Spinal cord (tissue), 10 donors: ENCODE data around the gene IGSF9B. TPM values are rescaled to one million over a fixed set of nuclear protein-coding genes. Genes with fewer than 3 reads are reported as not detected.

Experiments
- DNase-seq, 6 donors: peaks; one replicate each; pipeline versions ENCODE4 v3.0.0 to v3.0.0-alpha.2; 2013 to 2015; ENCODE audit warnings: low spot score in 6 of 6, low read depth in 4 of 6
- H3K27ac ChIP-seq: one replicate; pipeline ENCODE4 v1.5.1; 2013; ENCODE audit warnings: low read depth, low read length, control low read depth
- H3K27me3 ChIP-seq: one replicate; pipeline ENCODE4 v1.6.1; 2013; ENCODE audit warnings: low read length; ENCODE audit not compliant: control insufficient read depth, insufficient read depth
- H3K36me3 ChIP-seq: one replicate; pipeline ENCODE4 v1.6.1; 2013; ENCODE audit warnings: low read length; ENCODE audit not compliant: control insufficient read depth, insufficient read depth
- H3K4me1 ChIP-seq: one replicate; pipeline ENCODE4 v1.6.1; 2013; ENCODE audit warnings: low read length; ENCODE audit not compliant: control insufficient read depth, insufficient read depth
- H3K4me3 ChIP-seq: one replicate; pipeline ENCODE4 v1.5.1; 2013; ENCODE audit warnings: low read depth, low read length, control low read depth
- H3K9me3 ChIP-seq: one replicate; pipeline ENCODE4 v1.6.1; 2013; ENCODE audit warnings: low read length; ENCODE audit not compliant: control insufficient read depth, insufficient read depth
- WGBS: methylation state at CpG from one replicate; pipeline ENCODE4 v1.1.5; 2013; ENCODE audit warnings: missing lambda C conversion rate; ENCODE audit not compliant: insufficient coverage; 5-methylcytosine and 5-hydroxymethylcytosine counted together
- polyA plus RNA-seq, 2 donors: library from polyadenylated mRNA; unstranded; fragments of 120-200 nt; gene quantifications; one replicate each; pipeline ENCODE4 v1.2.1, GENCODE V29; 2013; ENCODE audit not compliant: insufficient read length in 2 of 2
- total RNA-seq, 2 donors: library from RNA; depleted of rRNA in 1 of 2; stranded (reverse); fragments of 120-200 nt in 1 of 2; fragments of >200 nt in 1 of 2; gene quantifications; one replicate each; pipeline versions ENCODE4 v1.2.3 to v1.2.4, GENCODE V29; 2013 to 2014
- donor health status: healthy.

Gene IGSF9B
- total and polyA plus RNA-seq, 4 donors = 22.5 to 64.9 (median 40.7) TPM

- H3K27ac ChIP-seq = peak overlapping the region; percentile 69
Observed at GRCh38 chr11:133965031-133965601, 8.3 kb upstream of the IGSF9B start.

GRCh38 chr11:133964356-133964755 is 7.6 kb upstream of the IGSF9B start:
- Histone ChIP-seq H3K4me1 (peaks cover 57% of the 10 kb centered on the region), H3K27ac (peak overlapping the region; percentile 69), H3K36me3 (no peaks in the 10 kb centered on the region), H3K4me3 (no peak overlapping the region), H3K9me3 (no peaks in the 10 kb centered on the region), H3K27me3 (no peaks in the 10 kb centered on the region)
- no peak for DNase-seq
- WGBS = 79% methylated on average over 7 of the region's 7 CpGs

More at GRCh38 chr11:133965031-133965601, 8.3 kb upstream of the IGSF9B start:
- no peak overlapping the region for H3K4me3 ChIP-seq
- peak in 2 of 6 donors; percentile 79 to 84 for DNase-seq
- 39% methylated on average over 10 of the region's 10 CpGs for WGBS
- no peaks in the 10 kb centered on the region for H3K27me3 ChIP-seq
- H3K4me1 ChIP-seq = peaks cover 61% of the 10 kb centered on the region
- H3K9me3 ChIP-seq = no peaks in the 10 kb centered on the region
- H3K36me3 ChIP-seq = no peaks in the 10 kb centered on the region

DNA sequence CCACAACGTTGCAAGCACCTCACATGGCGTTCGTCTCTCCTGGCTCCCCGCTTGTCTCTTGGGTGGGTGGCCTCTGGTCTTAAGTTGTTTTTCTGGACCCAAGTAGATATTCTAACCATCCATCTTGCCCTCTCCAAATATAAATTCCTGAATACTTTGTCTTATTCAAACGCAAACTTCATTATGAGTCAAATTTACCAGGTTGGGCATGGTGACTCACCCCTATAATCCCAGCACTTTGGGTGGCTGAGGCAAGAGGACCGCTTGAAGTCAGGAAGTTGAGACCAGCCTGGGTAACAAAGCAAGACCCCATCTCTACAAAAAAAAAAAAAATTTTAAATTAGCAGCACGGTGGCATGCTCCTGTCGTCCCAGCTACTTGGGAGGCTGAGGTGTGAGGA is 5.1 kb upstream of the IGSF9B start:
- Histone ChIP-seq H3K9me3 (no peaks in the 10 kb centered on the region), H3K4me1 (peaks cover 48% of the 10 kb centered on the region)
- WGBS = 94% methylated on average over 3 of the region's 8 CpGs

GRCh38 chr11:133957900-133958299 is 1.1 kb upstream of the IGSF9B start:
- no peaks in the 10 kb centered on the region for H3K9me3 ChIP-seq
- peak overlapping the region; percentile 77 for H3K4me3 ChIP-seq
- H3K27me3 ChIP-seq = peaks cover 13% of the 10 kb centered on the region
- DNase-seq = peak in 1 of 6 donors; percentile 50
- H3K36me3 ChIP-seq = no peaks in the 10 kb centered on the region
- WGBS = 48% methylated on average over 2 of the region's 7 CpGs
- peak overlapping the region; percentile 80 for H3K27ac ChIP-seq
- H3K4me1 ChIP-seq = peaks cover 34% of the 10 kb centered on the region

More for the DNA sequence above, 5.1 kb upstream of the IGSF9B start:
- Histone ChIP-seq H3K36me3 (no peaks in the 10 kb centered on the region), H3K27me3 (peaks cover 2% of the 10 kb centered on the region), H3K4me3 (no peak overlapping the region), H3K27ac (no peak overlapping the region)
- DNase-seq = no peak

DNA sequence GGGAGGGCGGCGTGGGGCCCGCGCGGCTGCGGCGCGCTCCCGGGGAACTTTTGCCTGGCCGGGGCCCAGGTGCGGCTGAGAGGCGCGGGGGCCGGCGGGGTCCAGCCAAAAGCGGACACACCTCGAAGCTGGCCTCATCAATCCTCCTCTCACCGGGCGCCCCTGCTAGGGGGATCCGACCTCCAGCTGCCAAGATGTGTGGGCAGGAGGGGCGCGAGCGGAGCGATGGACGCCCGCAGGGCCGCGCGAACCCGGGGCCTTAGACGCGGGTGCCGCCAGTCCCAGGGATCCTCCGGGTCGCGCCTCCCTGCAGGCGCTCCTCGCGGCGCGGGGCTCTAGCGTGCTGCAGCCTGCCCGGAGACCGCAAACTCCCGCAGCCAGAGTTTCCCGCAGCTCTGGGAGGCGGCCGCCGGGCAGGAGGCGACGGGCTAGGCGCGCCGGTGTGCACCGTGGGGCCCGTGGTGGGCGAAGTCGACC is 785 bp downstream of the IGSF9B start:
- Histone ChIP-seq H3K27me3 (peaks cover 13% of the 10 kb centered on the region), H3K36me3 (peaks cover 7% of the 10 kb centered on the region), H3K27ac (peak overlapping the region; percentile 47), H3K9me3 (no peaks in the 10 kb centered on the region), H3K4me1 (peaks cover 53% of the 10 kb centered on the region), H3K4me3 (peak overlapping the region; percentile 44)
- WGBS = under 1% methylated on average over 58 of the region's 58 CpGs
- no peak for DNase-seq

- Histone ChIP-seq H3K27ac (peak overlapping the region; percentile 71), H3K36me3 (peaks cover 11% of the 10 kb centered on the region), H3K4me3 (peak overlapping the region; percentile 66), H3K27me3 (peaks cover 13% of the 10 kb centered on the region), H3K9me3 (no peaks in the 10 kb centered on the region), H3K4me1 (peaks cover 60% of the 10 kb centered on the region)
- WGBS = 2% methylated on average over 40 of the region's 49 CpGs
- peak in 2 of 6 donors; percentile 71 to 89 for DNase-seq
Observed at GRCh38 chr11:133955081-133955891, 1.5 kb downstream of the IGSF9B start.

DNA sequence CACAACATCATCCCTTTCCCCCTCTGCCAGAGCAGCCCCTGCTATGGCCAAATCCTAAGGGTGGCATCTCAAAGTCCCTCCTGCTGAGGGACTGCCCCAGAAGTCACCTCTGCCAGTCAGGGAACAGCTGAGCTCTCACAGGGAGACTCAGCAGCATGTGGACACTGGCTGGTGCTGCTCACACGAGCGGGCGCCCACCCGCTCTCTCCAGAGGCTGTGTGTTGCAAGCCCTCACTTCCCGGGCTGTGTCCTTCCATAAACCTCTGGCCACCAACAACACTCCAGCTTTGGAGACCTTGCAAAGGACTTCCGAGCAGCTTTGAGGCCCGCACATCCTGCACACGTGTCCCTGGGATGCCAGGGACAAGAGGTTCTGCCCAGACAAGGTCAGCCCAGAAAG is 2.8 kb downstream of the IGSF9B start:
- H3K4me3 ChIP-seq = no peak overlapping the region

DNA sequence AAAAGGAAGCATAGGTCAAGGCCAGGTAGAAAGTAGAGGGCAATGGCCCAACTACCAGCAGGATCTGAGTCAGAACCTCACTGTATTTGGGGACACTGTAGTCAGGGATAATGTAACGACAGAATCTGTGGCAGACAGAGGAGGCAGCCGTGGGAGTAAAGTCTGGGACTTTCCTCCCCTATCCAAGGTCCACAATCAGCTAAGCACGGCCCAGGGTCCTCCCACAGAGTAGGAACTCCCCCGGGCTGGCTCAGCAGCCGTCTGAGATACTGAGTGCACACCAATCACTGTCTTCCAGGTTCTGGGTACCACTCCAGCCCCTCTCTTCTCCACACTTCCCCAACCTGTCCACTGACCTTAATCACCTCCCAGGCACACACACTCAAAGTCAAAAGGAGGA is 3.2 kb downstream of the IGSF9B start:
- Histone ChIP-seq H3K4me1 (peaks cover 77% of the 10 kb centered on the region), H3K4me3 (no peak overlapping the region), H3K27ac (no peak overlapping the region), H3K27me3 (peaks cover 11% of the 10 kb centered on the region), H3K9me3 (no peaks in the 10 kb centered on the region), H3K36me3 (peaks cover 23% of the 10 kb centered on the region)
- 52% methylated on average over 5 of the region's 5 CpGs for WGBS
- DNase-seq = no peak

More for the DNA sequence above, 2.8 kb downstream of the IGSF9B start:
- 67% methylated on average over 8 of the region's 8 CpGs for WGBS
- peaks cover 13% of the 10 kb centered on the region for H3K27me3 ChIP-seq
- peak overlapping the region; percentile 0 for H3K27ac ChIP-seq
- no peaks in the 10 kb centered on the region for H3K9me3 ChIP-seq
- peaks cover 73% of the 10 kb centered on the region for H3K4me1 ChIP-seq
- no peak for DNase-seq
- peaks cover 19% of the 10 kb centered on the region for H3K36me3 ChIP-seq

- Histone ChIP-seq H3K27ac (peak overlapping the region; percentile 57), H3K36me3 (peaks cover 26% of the 10 kb centered on the region), H3K4me1 (peaks cover 79% of the 10 kb centered on the region), H3K9me3 (no peaks in the 10 kb centered on the region), H3K27me3 (peaks cover 11% of the 10 kb centered on the region), H3K4me3 (peak overlapping the region; percentile 16)
- WGBS = 34% methylated on average over 7 of the region's 10 CpGs
- no peak for DNase-seq
Observed at GRCh38 chr11:133952199-133953190, 4.3 kb downstream of the IGSF9B start.
